HG02884 (cell line): ENCODE measurements around the gene C1orf159.
"Not testable (repeated sequence)": the region's sequence is repeated elsewhere in the genome, so short reads cannot be mapped to it uniquely, and the experiment has no call there.

Experiments used
- ATAC-seq: cut with Tn5 transposase; IDR thresholded peaks from one replicate; pipeline ENCODE4 v1.9.1; 2021; ENCODE audit warnings: mild to moderate bottlenecking, moderate library complexity; ENCODE audit not compliant: unreplicated experiment

Gene C1orf159

DNA sequence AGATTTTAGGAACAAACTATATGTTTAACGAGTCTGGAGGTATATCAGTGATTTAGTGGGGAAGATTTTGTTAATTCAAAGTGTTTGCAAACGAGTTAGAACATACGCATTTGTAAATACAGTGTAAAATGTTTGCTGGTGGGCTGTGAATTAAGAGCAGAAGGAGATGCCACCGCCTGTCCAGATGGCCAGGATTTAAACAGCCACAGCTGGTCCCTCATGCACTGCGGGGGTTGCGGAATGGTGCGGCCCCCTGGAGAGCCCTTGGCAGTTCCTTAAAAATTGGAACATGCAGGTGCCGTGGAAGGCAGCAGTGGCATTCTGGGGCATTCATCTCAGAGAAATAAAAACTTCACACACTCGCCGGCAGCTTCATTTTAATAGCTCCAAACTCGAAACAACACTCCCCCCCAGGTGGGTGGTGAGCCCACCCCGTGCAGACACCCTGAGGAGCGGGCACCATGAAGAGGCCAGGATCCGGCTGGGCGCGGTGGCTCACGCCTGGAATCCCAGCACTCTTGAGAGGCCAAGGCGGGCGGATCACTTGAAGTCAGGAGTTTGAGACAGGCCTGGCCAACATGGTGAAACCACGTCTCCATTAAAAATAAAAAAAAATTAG lies 3.5 kb upstream of the C1orf159 start:
- ATAC-seq: no peak

GRCh38 chr1:1118876-1119220 lies 3.0 kb upstream of the C1orf159 start:
- ATAC-seq: no peak

- no peak for ATAC-seq
These were observed 2.4 kb upstream of the C1orf159 start for GRCh38 chr1:1118011-1118875.

DNA sequence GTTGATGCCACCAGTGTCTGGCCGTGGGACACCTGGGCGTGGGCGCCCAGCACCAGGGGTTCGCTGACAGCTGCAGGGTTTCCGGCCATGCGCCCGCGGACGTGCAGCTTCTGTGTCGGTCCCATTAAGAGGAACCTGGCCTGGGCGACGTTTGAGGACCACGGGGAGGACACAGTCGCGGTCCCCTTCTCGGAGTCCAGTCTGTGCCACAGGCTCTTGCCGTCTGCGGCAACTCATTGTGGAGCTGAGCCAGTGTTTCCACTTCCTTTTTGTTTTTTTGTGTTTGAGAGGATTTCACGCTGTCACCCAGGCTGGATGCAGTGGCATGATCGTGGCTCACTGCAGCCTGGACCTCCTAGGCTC lies 1.6 kb upstream of the C1orf159 start:
- ATAC-seq: no peak

DNA sequence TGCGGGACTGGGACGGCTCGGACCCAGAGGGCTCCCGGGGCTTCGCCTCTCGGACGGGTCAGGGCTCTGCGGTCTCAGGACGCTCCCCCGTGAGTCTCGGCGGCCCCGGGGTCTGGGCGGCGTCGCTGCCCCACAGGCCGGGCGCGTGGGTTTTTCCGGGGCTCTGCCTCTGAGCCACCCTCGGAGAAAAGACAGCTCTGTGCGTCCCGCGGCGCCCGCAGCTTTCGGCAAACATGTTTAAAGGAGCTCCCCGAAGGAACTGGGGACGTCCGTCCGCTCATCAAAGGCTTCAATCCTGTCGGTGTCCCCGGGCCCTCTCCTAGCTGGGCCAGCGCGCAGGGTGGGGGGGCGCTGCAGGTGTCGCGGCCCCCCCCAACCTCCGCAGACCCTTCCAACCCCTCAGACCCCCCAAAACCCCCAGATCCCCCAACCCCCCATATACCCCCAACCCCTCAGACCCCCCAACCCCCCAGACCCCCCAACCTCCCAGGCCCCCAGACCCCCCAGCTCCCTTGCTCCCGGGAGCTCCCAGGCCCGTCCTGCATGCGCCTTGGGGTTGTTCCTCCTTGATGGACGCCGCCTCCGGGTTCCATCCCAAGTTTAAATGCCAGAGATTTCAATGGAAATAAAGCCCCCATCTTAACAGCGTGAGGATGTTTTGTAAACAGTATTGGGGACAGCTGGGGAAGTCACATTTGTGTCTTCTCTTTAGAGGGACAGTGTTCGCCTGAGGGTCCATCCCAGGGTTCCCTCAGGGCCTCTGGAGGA lies 996 bp upstream of the C1orf159 start:
- ATAC-seq: no peak

DNA sequence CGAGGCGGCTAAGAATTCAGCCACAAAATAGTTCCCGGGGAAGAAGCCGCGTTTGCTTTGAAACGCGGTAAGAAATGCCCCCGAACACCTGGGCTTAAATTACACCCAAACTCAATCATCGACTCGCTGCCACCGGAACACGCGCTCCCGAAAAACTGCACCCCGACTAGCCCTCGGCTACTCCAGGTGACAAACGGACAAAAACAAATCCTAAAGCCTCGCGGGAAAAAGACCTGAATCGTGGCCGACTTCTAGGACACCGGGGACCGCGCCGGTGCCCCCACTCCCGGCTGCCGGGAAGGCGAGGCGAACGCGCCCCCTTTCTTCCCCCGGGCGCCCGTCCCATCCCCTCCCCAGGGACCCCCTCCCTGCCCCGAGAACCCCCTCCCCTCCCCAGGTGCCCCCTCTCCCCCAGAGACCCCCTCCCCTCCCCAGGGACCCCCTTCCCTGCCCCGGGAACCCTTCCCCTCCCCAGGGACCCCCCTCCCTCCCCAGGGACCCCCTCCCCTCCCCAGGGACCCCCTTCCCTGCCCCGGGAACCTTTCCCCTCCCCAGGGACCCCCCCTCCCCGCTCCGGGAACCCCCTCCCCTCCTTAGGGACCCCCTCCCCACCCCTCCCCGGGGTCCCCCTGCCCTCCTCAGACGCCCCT lies 628 bp downstream of the C1orf159 start:
- ATAC-seq: no peak

GRCh38 chr1:1114431-1114830 lies 1.5 kb downstream of the C1orf159 start:
- no peak for ATAC-seq

GRCh38 chr1:1112237-1112985 lies 3.5 kb downstream of the C1orf159 start:
- no peak for ATAC-seq

GRCh38 chr1:1111516-1112236 lies 4.2 kb downstream of the C1orf159 start:
- no peak for ATAC-seq

- ATAC-seq: no peak
These were observed 5.3 kb downstream of the C1orf159 start for GRCh38 chr1:1110561-1110971.

GRCh38 chr1:1109743-1110142 lies 6.1 kb downstream of the C1orf159 start:
- no peak for ATAC-seq

- ATAC-seq: no peak
These were observed 9.2 kb downstream of the C1orf159 start for GRCh38 chr1:1106510-1107221.

DNA sequence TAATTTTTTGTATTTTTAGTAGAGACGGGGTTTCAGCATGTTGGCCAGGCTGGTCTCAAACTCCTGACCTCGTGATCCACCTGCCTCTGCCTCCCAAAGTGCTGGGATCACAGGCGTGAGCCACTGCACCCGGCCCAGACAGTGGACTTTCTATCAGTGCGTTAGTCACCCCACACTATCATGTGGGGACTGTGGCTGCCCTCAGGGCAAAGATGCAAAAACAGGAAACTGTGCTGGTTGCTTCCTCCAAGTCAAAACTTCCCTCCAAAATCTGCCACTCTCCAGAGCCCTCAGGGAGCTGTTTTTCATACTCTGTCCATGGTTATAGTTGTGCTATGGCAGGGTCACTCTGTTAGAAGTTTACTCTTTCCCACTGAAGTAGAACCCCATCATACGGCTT lies 11.7 kb downstream of the C1orf159 start:
- ATAC-seq: not testable (repeated sequence)

- ATAC-seq: no peak
These were observed 14.4 kb downstream of the C1orf159 start for GRCh38 chr1:1101503-1101902.

GRCh38 chr1:1100296-1100695 lies 15.6 kb downstream of the C1orf159 start:
- no peak for ATAC-seq

DNA sequence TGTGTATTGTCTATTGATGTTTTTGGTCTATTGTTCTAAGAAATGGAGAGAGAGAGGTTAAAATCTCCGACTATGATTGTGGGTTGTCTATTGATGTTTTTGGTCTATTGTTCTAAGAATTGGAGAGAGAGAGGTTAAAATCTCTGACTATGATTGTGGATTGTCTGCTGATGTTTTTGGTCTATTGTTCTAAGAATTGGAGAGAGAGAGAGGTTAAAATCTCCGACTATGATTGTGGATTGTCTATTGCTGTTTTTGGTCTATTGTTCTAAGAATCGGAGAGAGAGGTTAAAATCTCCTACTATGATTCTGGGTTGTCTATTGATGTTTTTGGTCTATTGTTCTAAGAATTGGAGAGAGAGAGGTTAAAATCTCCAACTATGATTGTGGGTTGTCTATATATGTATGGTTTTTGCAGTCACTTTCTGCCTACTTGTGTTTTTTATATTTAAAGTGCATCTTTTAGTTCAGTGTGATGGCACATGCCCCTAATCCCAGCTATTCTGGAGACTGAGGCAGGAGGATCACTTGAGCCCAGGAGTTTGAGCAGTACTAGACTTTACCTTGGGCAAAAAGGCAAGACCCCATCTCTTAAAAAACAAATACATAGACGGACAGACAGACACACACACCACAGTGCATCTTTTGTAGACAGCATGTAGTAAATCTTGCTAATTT lies 16.2 kb downstream of the C1orf159 start:
- ATAC-seq: no peak

- ATAC-seq: no peak
These were observed 17.0 kb downstream of the C1orf159 start for GRCh38 chr1:1098681-1099421.

DNA sequence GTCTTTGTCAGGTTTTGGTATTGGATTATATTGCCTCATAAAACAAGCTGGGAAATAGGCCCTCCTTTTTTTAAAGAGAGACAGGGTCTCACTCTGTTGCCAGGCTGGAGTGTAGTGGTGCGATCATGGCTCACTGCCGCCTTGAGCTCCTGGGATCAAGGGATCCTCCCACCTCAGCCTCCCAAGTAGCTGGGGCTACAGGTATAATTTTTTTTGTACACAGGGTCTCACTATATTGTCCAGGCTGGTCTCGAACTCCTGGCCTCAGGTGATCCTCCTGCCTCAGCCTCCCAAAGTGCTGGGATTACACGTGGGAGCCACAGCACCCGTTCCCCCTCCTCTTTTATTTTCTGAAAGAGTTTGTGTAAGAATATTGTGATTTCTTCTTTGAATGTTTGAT lies 19.8 kb downstream of the C1orf159 start:
- ATAC-seq: not testable (repeated sequence)
